ENCODE measurements around the gene MRPL20.
"Not testable (repeated sequence)": the region's sequence is repeated elsewhere in the genome, so short reads cannot be mapped to it uniquely, and the experiment has no call there.

MRPL20 gene

GRCh38 chr1:1411626-1412025, 4.5 kb upstream of the MRPL20 start:
- FAIRE-seq: no peak

GRCh38 chr1:1410238-1410637, 3.1 kb upstream of the MRPL20 start:
- not testable (repeated sequence) for FAIRE-seq; DNase-seq (ENCODE audit: insufficient read length, low spot score)

More at GRCh38 chr1:1411626-1412025, 4.5 kb upstream of the MRPL20 start:
- no peak for DNase-seq (ENCODE audit: insufficient read length, low spot score)

GRCh38 chr1:1407636-1408318, 684 bp upstream of the MRPL20 start:
- no peak for FAIRE-seq
- DNase-seq (ENCODE audit: insufficient read length, low spot score): no peak

GRCh38 chr1:1406101-1406820, 832 bp downstream of the MRPL20 start:
- DNase-seq (ENCODE audit: insufficient read length, low spot score) (no peak), FAIRE-seq (no peak)

GRCh38 chr1:1403653-1404052, 3.4 kb downstream of the MRPL20 start:
- FAIRE-seq (no peak), DNase-seq (ENCODE audit: insufficient read length, low spot score) (no peak)

- FAIRE-seq; DNase-seq (ENCODE audit: insufficient read length, low spot score): not testable (repeated sequence)
Observed at GRCh38 chr1:1402901-1403392, 4.1 kb downstream of the MRPL20 start.

- FAIRE-seq (no peak), DNase-seq (ENCODE audit: insufficient read length, low spot score) (no peak)
Observed at GRCh38 chr1:1402072-1402900, 4.8 kb downstream of the MRPL20 start.

GRCh38 chr1:1401457-1402010, 5.6 kb downstream of the MRPL20 start:
- DNase-seq (ENCODE audit: insufficient read length, low spot score) (no peak), FAIRE-seq (no peak)

GRCh38 chr1:1400576-1401456, 6.3 kb downstream of the MRPL20 start:
- FAIRE-seq: no peak
- DNase-seq (ENCODE audit: insufficient read length, low spot score): no peak

GRCh38 chr1:1399872-1400575, 7.1 kb downstream of the MRPL20 start:
- FAIRE-seq: no peak
- DNase-seq (ENCODE audit: insufficient read length, low spot score): no peak

- FAIRE-seq: peak; percentile 84
- DNase-seq (ENCODE audit: insufficient read length, low spot score): peak; percentile 96
Observed at GRCh38 chr1:1399187-1399871, 7.8 kb downstream of the MRPL20 start, which contains the start of gene CCNL2. TSS of gene CCNL2 (minus strand) at chr1:1399335. CDS start at chr1:1399306, 29 bp downstream.

- DNase-seq (ENCODE audit: insufficient read length, low spot score) (no peak), FAIRE-seq (no peak)
Observed at GRCh38 chr1:1398677-1399186, 8.4 kb downstream of the MRPL20 start.

- FAIRE-seq: no peak
- no peak for DNase-seq (ENCODE audit: insufficient read length, low spot score)
Observed at GRCh38 chr1:1397839-1398523, 9.1 kb downstream of the MRPL20 start.

- FAIRE-seq (no peak), DNase-seq (ENCODE audit: insufficient read length, low spot score) (no peak)
Observed at GRCh38 chr1:1395166-1395565, 11.9 kb downstream of the MRPL20 start.

- DNase-seq (ENCODE audit: insufficient read length, low spot score): no peak
- FAIRE-seq: no peak
Observed at GRCh38 chr1:1394116-1394515, 13.0 kb downstream of the MRPL20 start.

- FAIRE-seq: no peak
- no peak for DNase-seq (ENCODE audit: insufficient read length, low spot score)
Observed at GRCh38 chr1:1393428-1393827, 13.7 kb downstream of the MRPL20 start.

- DNase-seq (ENCODE audit: insufficient read length, low spot score) (no peak), FAIRE-seq (no peak)
Observed at GRCh38 chr1:1393014-1393413, 14.1 kb downstream of the MRPL20 start.

- DNase-seq (ENCODE audit: insufficient read length, low spot score): no peak
- FAIRE-seq: no peak
Observed at GRCh38 chr1:1391225-1391624, 15.9 kb downstream of the MRPL20 start.

All from HTR-8/SVneo (cell line).